SK-N-SH (cell line): ENCODE data around the gene MEGF8. TPM values are rescaled to one million over a fixed set of nuclear protein-coding genes. Genes with fewer than 3 reads are reported as not detected.

Source experiments
- CTCF ChIA-PET: fragments of 300-600, 350-600 bp; formaldehyde crosslinking; extraction: SDS; loops from one replicate; lab custom pipeline; 2021; lab: Yijun Ruan, JAX
- POLR2A ChIA-PET: fragments of 350-600 bp; sonication (Branson Sonifier 250); formaldehyde crosslinking; extraction: SDS; loops from one replicate; lab custom pipeline; 2020; ENCODE audit warnings: antibody characterized with exemption, inconsistent platforms; lab: Yijun Ruan, JAX
- DNase-seq: peaks from one replicate; pipeline ENCODE4 v3.0.0; 2012
- H2AFZ ChIP-seq: fragments of 200-600 bp; sonication (generic); 2 replicates; pipeline ENCODE4 v1.8.1; 2016; ENCODE audit warnings: antibody characterized with exemption, mild to moderate bottlenecking, low read depth
- H3F3A ChIP-seq: fragments of 200-600 bp; sonication (generic); replicated peaks from 2 replicates; pipeline ENCODE3; 2016; ENCODE audit warnings: antibody characterized with exemption, mild to moderate bottlenecking; ENCODE audit not compliant: insufficient read depth
- H3K27ac ChIP-seq, 2 experiments: fragments of 200-500 bp in 1 of 2; fragments of 200-600 bp in 1 of 2; sonication (Bioruptor generic) in 1 of 2; sonication (generic), shearing (Covaris generic) in 1 of 2; 2 replicates each; pipeline versions ENCODE4 v1.5.1 to v1.6.1; 2014 to 2016; ENCODE audit warnings: low read depth in 2 of 2, inconsistent platforms in 1 of 2, low read length in 1 of 2, mild to moderate bottlenecking in 1 of 2, mixed read lengths in 1 of 2
- H3K27me3 ChIP-seq: fragments of 200-600 bp; sonication (generic), shearing (Covaris generic); 2 replicates; pipeline ENCODE4 v1.6.1; 2016; ENCODE audit warnings: mixed run types; ENCODE audit not compliant: insufficient read depth
- H3K36me3 ChIP-seq, 2 experiments: fragments of 200-500 bp in 1 of 2; fragments of 200-600 bp in 1 of 2; sonication (Bioruptor generic) in 1 of 2; sonication (generic) in 1 of 2; replicated peaks in 1 of 2; 2 replicates each; pipeline versions ENCODE3 to v1.5.1; 2014 to 2016; ENCODE audit warnings: low read length in 1 of 2, mild to moderate bottlenecking in 1 of 2; ENCODE audit not compliant: insufficient read depth in 2 of 2, control insufficient read depth in 1 of 2
- H3K4me1 ChIP-seq, 2 experiments: fragments of 200-500 bp in 1 of 2; fragments of 200-600 bp in 1 of 2; sonication (Bioruptor generic) in 1 of 2; sonication (generic), shearing (Covaris generic) in 1 of 2; 2 replicates each; pipeline versions ENCODE4 v1.5.1 to v1.6.1; 2014 to 2016; ENCODE audit warnings: low read depth in 1 of 2, low read length in 1 of 2, mixed run types in 1 of 2; ENCODE audit not compliant: insufficient read depth in 2 of 2, control insufficient read depth in 1 of 2
- H3K4me2 ChIP-seq: fragments of 200-600 bp; sonication (generic), shearing (Covaris generic); 2 replicates; pipeline ENCODE4 v1.6.1; 2017; ENCODE audit warnings: mixed run types
- H3K4me3 ChIP-seq, 2 experiments: fragments of 200-500 bp in 1 of 2; fragments of 200-600 bp in 1 of 2; sonication (Bioruptor generic) in 1 of 2; sonication (generic), shearing (Covaris generic) in 1 of 2; 2 replicates each; pipeline versions ENCODE4 v1.5.1 to v1.8.1; 2014 to 2016; ENCODE audit warnings: low read depth in 2 of 2, inconsistent platforms in 1 of 2, low read length in 1 of 2, mild to moderate bottlenecking in 1 of 2, mixed read lengths in 1 of 2, moderate library complexity in 1 of 2
- H3K79me2 ChIP-seq: fragments of 200-600 bp; sonication (generic); 2 replicates; pipeline ENCODE4 v1.8.1; 2017; ENCODE audit warnings: mild to moderate bottlenecking; ENCODE audit not compliant: insufficient read depth
- H3K9ac ChIP-seq: fragments of 200-600 bp; sonication (generic); 2 replicates; pipeline ENCODE4 v1.6.1; 2017; ENCODE audit warnings: mixed run types
- H3K9me2 ChIP-seq: fragments of 200-600 bp; sonication (generic); 2 replicates; pipeline ENCODE4 v1.6.1; 2017; ENCODE audit warnings: mixed run types
- H3K9me3 ChIP-seq: fragments of 200-600 bp; sonication (generic); 2 replicates; pipeline ENCODE4 v1.6.1; 2017; ENCODE audit warnings: mixed run types, mild to moderate bottlenecking, moderate library complexity
- H4K20me1 ChIP-seq: fragments of 200-600 bp; sonication (generic); 2 replicates; pipeline ENCODE4 v1.6.1; 2017; ENCODE audit warnings: mild to moderate bottlenecking, mixed run types; ENCODE audit not compliant: insufficient read depth
- ELF1 ChIP-seq: IDR thresholded peaks from 2 replicates; pipeline ENCODE4 v1.4.0; 2012
- EP300 ChIP-seq, 2 experiments: IDR thresholded peaks; 2 replicates each; pipeline versions ENCODE4 v1.4.0 to v1.6.1; 2012; ENCODE audit warnings: borderline replicate concordance in 1 of 2, low read depth in 1 of 2, low read length in 1 of 2
- MEF2A ChIP-seq: IDR thresholded peaks from 2 replicates; pipeline ENCODE4 v1.4.0; 2012; ENCODE audit warnings: low read depth, borderline replicate concordance
- NRF1 ChIP-seq: IDR thresholded peaks from 2 replicates; pipeline ENCODE4 v1.6.1; 2012; ENCODE audit warnings: low read depth, mild to moderate bottlenecking, low read length
- RFX5 ChIP-seq: IDR thresholded peaks from 2 replicates; pipeline ENCODE4 v1.6.1; 2012; ENCODE audit warnings: mild to moderate bottlenecking, improper control_type of control experiment, low read length
- SMC3 ChIP-seq: IDR thresholded peaks from 2 replicates; pipeline ENCODE4 v1.6.1; 2012; ENCODE audit warnings: low read depth, low read length, improper control_type of control experiment
- WGBS: methylation state at CpG from one replicate; pipeline ENCODE4 v1.1.6; 2017; ENCODE audit warnings: low lambda C conversion rate; 5-methylcytosine and 5-hydroxymethylcytosine counted together
- polyA plus RNA-seq, 3 experiments: library from polyadenylated mRNA; depleted of rRNA; stranded (reverse); fragments of >200 nt; gene quantifications; 2 replicates each; pipeline ENCODE4 v1.2.3, GENCODE V29; 2012
- TF ChIP-seq, protein P1 (sequence below): fragments of 200-600 bp; sonication (generic); IDR thresholded peaks from 2 replicates; pipeline ENCODE4 v1.6.1; 2017; ENCODE audit warnings: antibody characterized with exemption, mild to moderate bottlenecking, moderate library complexity

MEGF8 gene
- polyA plus RNA-seq, 1 of the 3 experiments (the other 2 are of a cell fraction): 19.1 TPM

DNA sequence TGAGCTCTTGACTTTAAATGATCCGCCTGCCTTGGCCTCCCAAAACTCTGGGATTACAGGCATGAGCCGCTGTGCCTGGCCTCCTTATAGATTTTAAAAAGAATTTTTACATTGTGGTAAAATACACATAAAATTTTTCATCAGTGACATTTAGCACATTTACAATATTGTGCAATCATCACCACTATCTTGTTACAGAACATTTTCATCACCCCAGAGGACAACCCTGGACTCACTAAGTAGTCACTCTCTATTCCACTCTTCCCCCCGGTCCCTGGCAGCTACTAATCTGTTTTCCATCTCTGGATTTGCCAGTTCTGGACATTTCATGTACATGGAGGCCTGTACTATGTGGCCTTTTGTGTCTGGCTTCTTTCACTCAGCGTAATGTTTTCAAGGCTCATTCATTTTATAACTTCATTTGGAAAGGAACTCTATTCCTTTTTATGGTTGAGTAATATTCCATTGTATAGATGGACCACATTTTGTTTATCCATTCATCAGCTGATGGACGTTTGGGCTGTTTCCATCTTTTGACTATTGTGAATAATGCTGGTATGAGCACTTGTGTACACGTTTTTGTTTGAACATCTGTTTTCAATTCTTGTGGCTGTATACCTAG is 19.9 kb downstream of the MEGF8 start:
- Histone ChIP-seq H3F3A (no peaks in the 10 kb centered on the region), H3K36me3 (peaks cover 7 to 8% of the 10 kb centered on the region in 2 experiments)
- DNase-seq: no peak
- TF ChIP-seq SMC3 (no peak), NRF1 (no peak)
- TF ChIP-seq, all 33 proteins: peak for 0
- no peaks in the 10 kb centered on the region for H3K9me2 ChIP-seq
- no peaks in the 10 kb centered on the region for H3K79me2 ChIP-seq
- H4K20me1 ChIP-seq: no peaks in the 10 kb centered on the region
- no peak overlapping the region for H3K4me2 ChIP-seq
- no peak overlapping the region for H3K9ac ChIP-seq
- no peak overlapping the region for H2AFZ ChIP-seq
- 71% methylated on average over 6 of the region's 6 CpGs for WGBS
- POLR2A ChIA-PET: no interaction called here
- CTCF ChIA-PET: interaction anchor here (0.7 to 1.9 kb wide), 4 partner anchors 9 to 178 kb away, joined by 3 to 7 read pairs (median 4); no protein-coding TSS in a partner anchor
- no peak overlapping the region for H3K4me3 ChIP-seq
- no peak overlapping the region for H3K27ac ChIP-seq
- no peaks in the 10 kb centered on the region for H3K9me3 ChIP-seq
- no peaks in the 10 kb centered on the region; a peak in 1 of 4 replicates for H3K4me1 ChIP-seq
- H3K27me3 ChIP-seq: no peaks in the 10 kb centered on the region

DNA sequence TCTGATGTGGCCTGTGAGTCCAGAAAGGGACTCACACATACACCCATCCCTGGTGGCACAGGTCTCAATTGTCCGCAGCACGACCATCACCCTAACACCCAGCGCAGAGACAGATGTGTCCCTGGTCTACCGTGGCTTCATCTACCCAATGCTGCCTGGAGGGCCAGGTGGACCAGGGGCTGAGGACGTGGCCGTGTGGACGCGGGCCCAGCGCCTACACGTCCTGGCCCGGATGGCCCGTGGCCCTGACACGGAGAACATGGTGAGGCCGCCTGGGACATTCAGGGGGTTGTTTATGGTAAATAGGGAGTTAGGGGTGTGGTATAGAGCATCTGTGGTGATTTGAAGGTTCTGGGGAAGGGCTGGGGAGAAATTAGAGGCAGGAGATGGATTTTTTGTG is 22.8 kb downstream of the MEGF8 start:
- CTCF ChIA-PET: no interaction called here
- DNase-seq: no peak

DNA sequence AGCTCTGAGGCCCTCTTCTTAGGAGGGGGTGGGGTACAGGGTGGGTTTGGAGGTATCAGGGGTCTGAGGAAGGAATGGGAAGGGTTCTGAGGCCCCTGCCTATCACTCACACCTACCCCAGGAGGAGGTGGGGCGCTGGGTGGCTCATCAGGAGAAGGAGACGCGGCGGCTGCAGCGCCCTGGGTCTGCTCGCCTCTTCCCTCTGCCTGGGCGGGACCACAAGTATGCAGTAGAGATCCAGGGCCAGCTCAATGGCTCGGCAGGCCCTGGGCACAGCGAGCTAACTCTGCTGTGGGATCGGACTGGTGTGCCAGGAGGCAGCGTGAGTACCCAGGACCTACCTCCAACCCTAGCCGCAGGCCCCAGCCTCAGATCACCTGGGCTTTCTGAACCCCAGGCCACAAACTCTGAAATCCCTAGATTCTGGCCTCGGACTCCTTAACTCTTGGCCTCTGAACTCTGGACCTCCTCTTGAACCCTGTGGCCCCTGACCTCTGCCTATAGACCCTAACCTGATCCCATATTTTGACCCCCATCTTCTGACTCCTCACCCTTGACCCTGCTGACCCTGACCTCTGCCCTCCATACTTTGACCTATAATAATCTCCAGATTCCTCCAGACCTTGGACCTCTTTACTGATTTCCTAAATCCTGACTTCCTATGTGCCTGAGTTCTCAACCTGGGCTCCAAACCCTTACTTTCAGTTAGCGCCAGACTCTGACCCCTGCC is 24.1 kb downstream of the MEGF8 start:
- POLR2A ChIA-PET: no interaction called here

More for the DNA sequence above, 22.8 kb downstream of the MEGF8 start:
- no peaks in the 10 kb centered on the region for H3K9me3 ChIP-seq
- no peak overlapping the region for H3K27ac ChIP-seq
- TF ChIP-seq MEF2A: no peak
- no peak for TF ChIP-seq EP300 (IDR thresholded peaks at IDR 0.05; ENCODE audit: borderline replicate concordance in 1 of 2, low read depth in 1 of 2, low read length in 1 of 2)
- H4K20me1 ChIP-seq: no peaks in the 10 kb centered on the region
- H3K9me2 ChIP-seq: no peaks in the 10 kb centered on the region
- no peaks in the 10 kb centered on the region for H3K79me2 ChIP-seq
- POLR2A ChIA-PET: no interaction called here
- no peak overlapping the region for H3K4me3 ChIP-seq
- peaks cover 7 to 8% of the 10 kb centered on the region in 2 experiments for H3K36me3 ChIP-seq
- no peak overlapping the region for H2AFZ ChIP-seq
- H3K27me3 ChIP-seq: no peaks in the 10 kb centered on the region
- no peak overlapping the region for H3K4me2 ChIP-seq
- H3K9ac ChIP-seq: no peak overlapping the region
- no peaks in the 10 kb centered on the region; a peak in 1 of 4 replicates for H3K4me1 ChIP-seq
- WGBS: 95% methylated on average over 14 of the region's 14 CpGs
- H3F3A ChIP-seq: no peaks in the 10 kb centered on the region

More for the DNA sequence above, 24.1 kb downstream of the MEGF8 start:
- no peak overlapping the region for H2AFZ ChIP-seq
- CTCF ChIA-PET: interaction anchor here (0.7 to 1.2 kb wide), 2 partner anchors 14 to 22 kb away, joined by 3 read pairs; no protein-coding TSS in a partner anchor
- H3K9me2 ChIP-seq: no peaks in the 10 kb centered on the region
- DNase-seq: no peak
- no peak overlapping the region for H3K4me2 ChIP-seq
- H3K4me1 ChIP-seq: no peaks in the 10 kb centered on the region
- H3K9ac ChIP-seq: no peak overlapping the region
- 95% methylated on average over 9 of the region's 14 CpGs for WGBS
- no peaks in the 10 kb centered on the region for H4K20me1 ChIP-seq
- peaks cover 8% of the 10 kb centered on the region in 2 experiments for H3K36me3 ChIP-seq
- TF ChIP-seq ELF1: no peak
- TF ChIP-seq RFX5: no peak
- TF ChIP-seq, protein P1, sequence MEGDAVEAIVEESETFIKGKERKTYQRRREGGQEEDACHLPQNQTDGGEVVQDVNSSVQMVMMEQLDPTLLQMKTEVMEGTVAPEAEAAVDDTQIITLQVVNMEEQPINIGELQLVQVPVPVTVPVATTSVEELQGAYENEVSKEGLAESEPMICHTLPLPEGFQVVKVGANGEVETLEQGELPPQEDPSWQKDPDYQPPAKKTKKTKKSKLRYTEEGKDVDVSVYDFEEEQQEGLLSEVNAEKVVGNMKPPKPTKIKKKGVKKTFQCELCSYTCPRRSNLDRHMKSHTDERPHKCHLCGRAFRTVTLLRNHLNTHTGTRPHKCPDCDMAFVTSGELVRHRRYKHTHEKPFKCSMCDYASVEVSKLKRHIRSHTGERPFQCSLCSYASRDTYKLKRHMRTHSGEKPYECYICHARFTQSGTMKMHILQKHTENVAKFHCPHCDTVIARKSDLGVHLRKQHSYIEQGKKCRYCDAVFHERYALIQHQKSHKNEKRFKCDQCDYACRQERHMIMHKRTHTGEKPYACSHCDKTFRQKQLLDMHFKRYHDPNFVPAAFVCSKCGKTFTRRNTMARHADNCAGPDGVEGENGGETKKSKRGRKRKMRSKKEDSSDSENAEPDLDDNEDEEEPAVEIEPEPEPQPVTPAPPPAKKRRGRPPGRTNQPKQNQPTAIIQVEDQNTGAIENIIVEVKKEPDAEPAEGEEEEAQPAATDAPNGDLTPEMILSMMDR: no peak
- TF ChIP-seq, all 33 proteins: peak for 0
- Histone ChIP-seq H3K9me3 (no peaks in the 10 kb centered on the region), H3K4me3 (no peak overlapping the region), H3K27me3 (no peaks in the 10 kb centered on the region), H3F3A (no peaks in the 10 kb centered on the region), H3K27ac (no peak overlapping the region), H3K79me2 (no peaks in the 10 kb centered on the region)
